PFSK-1 (cell line): ENCODE data around the gene DAAM2.

Source experiments
- POLR2AphosphoS5 ChIP-seq: IDR thresholded peaks from 2 replicates; pipeline ENCODE4 v1.6.1; 2012; ENCODE audit warnings: low read depth, mild to moderate bottlenecking, control low read depth, low read length, moderate library complexity
- SIN3A ChIP-seq: IDR thresholded peaks from 2 replicates; pipeline ENCODE4 v1.6.1; 2012; ENCODE audit warnings: mild to moderate bottlenecking, low read length, moderate library complexity, borderline replicate concordance; ENCODE audit not compliant: insufficient read depth
- TAF1 ChIP-seq: IDR thresholded peaks from 2 replicates; pipeline ENCODE4 v1.6.1; 2012; ENCODE audit warnings: low read length, control low read depth, borderline replicate concordance; ENCODE audit not compliant: insufficient read depth
- TF ChIP-seq, protein P1 (sequence below), 2 experiments: IDR thresholded peaks; 2 replicates each; pipeline versions ENCODE4 v1.6.1 to v1.8.0; 2011 to 2012; ENCODE audit warnings: low read depth in 2 of 2, low read length in 2 of 2, control low read depth in 1 of 2, inconsistent platforms in 1 of 2, mild to moderate bottlenecking in 1 of 2, moderate library complexity in 1 of 2; ENCODE audit not compliant: insufficient read depth in 1 of 2

DNA sequence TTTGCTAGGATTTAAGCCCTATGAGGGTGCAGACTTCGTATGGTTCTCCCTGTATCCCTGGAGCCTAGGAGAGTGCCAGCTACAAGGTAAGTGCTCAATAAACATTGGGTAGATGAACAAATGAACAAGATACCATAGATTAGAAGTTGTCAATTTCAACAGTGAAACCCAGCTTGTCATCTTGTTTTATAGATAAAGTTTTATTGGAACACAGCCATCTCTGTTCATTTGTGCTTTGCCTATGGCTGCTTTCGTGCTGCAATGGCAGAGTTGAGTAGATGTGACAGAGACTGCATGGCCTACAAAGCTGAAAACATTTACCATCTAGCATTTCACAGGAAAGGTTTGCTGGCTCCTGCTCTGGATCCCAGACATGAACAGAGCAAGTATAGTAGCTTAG, 5.6 kb downstream of the DAAM2 start:
- TF ChIP-seq, protein P1, sequence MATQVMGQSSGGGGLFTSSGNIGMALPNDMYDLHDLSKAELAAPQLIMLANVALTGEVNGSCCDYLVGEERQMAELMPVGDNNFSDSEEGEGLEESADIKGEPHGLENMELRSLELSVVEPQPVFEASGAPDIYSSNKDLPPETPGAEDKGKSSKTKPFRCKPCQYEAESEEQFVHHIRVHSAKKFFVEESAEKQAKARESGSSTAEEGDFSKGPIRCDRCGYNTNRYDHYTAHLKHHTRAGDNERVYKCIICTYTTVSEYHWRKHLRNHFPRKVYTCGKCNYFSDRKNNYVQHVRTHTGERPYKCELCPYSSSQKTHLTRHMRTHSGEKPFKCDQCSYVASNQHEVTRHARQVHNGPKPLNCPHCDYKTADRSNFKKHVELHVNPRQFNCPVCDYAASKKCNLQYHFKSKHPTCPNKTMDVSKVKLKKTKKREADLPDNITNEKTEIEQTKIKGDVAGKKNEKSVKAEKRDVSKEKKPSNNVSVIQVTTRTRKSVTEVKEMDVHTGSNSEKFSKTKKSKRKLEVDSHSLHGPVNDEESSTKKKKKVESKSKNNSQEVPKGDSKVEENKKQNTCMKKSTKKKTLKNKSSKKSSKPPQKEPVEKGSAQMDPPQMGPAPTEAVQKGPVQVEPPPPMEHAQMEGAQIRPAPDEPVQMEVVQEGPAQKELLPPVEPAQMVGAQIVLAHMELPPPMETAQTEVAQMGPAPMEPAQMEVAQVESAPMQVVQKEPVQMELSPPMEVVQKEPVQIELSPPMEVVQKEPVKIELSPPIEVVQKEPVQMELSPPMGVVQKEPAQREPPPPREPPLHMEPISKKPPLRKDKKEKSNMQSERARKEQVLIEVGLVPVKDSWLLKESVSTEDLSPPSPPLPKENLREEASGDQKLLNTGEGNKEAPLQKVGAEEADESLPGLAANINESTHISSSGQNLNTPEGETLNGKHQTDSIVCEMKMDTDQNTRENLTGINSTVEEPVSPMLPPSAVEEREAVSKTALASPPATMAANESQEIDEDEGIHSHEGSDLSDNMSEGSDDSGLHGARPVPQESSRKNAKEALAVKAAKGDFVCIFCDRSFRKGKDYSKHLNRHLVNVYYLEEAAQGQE (IDR thresholded peaks at IDR 0.05; ENCODE audit: insufficient read depth in 1 of 2, low read depth in 2 of 2, low read length in 2 of 2): no peak
- TF ChIP-seq POLR2AphosphoS5 (no peak), SIN3A (no peak), TAF1 (no peak)
